K562 (cell line): ENCODE results near the gene ST3GAL5. TPM values are rescaled to one million over a fixed set of nuclear protein-coding genes. Genes with fewer than 3 reads are reported as not detected.

Experiments
- ATAC-seq: fragments of 200-7000 bp; cut with Tn5 transposase; 3 replicates; pipeline ENCODE4 v1.9.1; 2020; ENCODE audit warnings: moderate library complexity
- BruUV-seq: library from RNA; stranded (reverse); fragments of 400-500 nt; replicated peaks from 2 replicates; lab custom pipeline; 2021; lab: Mats Ljungman, UMichigan
- CTCF ChIA-PET: fragments of 300-600 bp; formaldehyde crosslinking; extraction: SDS; loops from one replicate; lab custom pipeline; 2021; ENCODE audit warnings: low intra/inter-chr PET ratio; lab: Yijun Ruan, JAX
- POLR2A ChIA-PET: fragments of 300-600, 350-650 bp; sonication (Branson Sonifier 250); formaldehyde crosslinking; extraction: SDS; loops from one replicate; lab custom pipeline; 2021; ENCODE audit warnings: antibody characterized with exemption, inconsistent platforms; lab: Yijun Ruan, JAX
- DNase-seq, 4 experiments: peaks; one replicate each; pipeline versions ENCODE4 v3.0.0 to v3.0.0-alpha.2; 2011 to 2018; ENCODE audit warnings: low spot score in 3 of 4, mixed read lengths in 3 of 4; ENCODE audit errors: extremely low read depth in 1 of 4
- FAIRE-seq: peaks from 2 replicates; lab custom pipeline; 2011; peaks lifted over from hg19 to GRCh38; lab: Jason Lieb, UNC
- H2AFZ ChIP-seq: 2 replicates; pipeline ENCODE4 v1.6.0; 2011; ENCODE audit warnings: low read depth, low read length, control low read depth, inconsistent platforms
- H3K27ac ChIP-seq: fragments of 200-600 bp; 3 replicates; pipeline ENCODE4 v1.8.0; 2011; ENCODE audit warnings: low read depth, mild to moderate bottlenecking, control low read depth, inconsistent platforms, low read length, moderate library complexity, mixed read lengths; ENCODE audit errors: extremely low read depth
- H3K27me3 ChIP-seq, 2 experiments: fragments of 300-600 bp in 1 of 2; 2 replicates in 1 of 2; 3 replicates in 1 of 2; pipeline versions ENCODE4 v1.6.0 to v1.8.0; 2011; ENCODE audit warnings: inconsistent platforms in 2 of 2, low read length in 2 of 2, mild to moderate bottlenecking in 1 of 2, mixed read lengths in 1 of 2, moderate library complexity in 1 of 2; ENCODE audit not compliant: control insufficient read depth in 2 of 2, insufficient read depth in 2 of 2
- H3K36me3 ChIP-seq: fragments of 300-600 bp; 3 replicates; pipeline ENCODE4 v1.8.0; 2011; ENCODE audit warnings: mild to moderate bottlenecking, low read length, inconsistent platforms; ENCODE audit not compliant: control insufficient read depth, insufficient read depth
- H3K4me1 ChIP-seq, 2 experiments: fragments of 200-600 bp in 1 of 2; replicated peaks in 1 of 2; 2 replicates in 1 of 2; 3 replicates in 1 of 2; pipeline versions ENCODE4 v1.5.1 to v1.8.0; 2011; ENCODE audit warnings: inconsistent platforms in 2 of 2, low read length in 2 of 2, mild to moderate bottlenecking in 1 of 2, mixed read lengths in 1 of 2, moderate library complexity in 1 of 2; ENCODE audit not compliant: control insufficient read depth in 2 of 2, insufficient read depth in 2 of 2
- H3K4me2 ChIP-seq: 2 replicates; pipeline ENCODE4 v1.6.1; 2011; ENCODE audit warnings: low read length, control low read depth, inconsistent platforms, mixed read lengths; ENCODE audit not compliant: insufficient read depth
- H3K4me3 ChIP-seq: fragments of 200-600 bp; sonication (generic), shearing (Covaris generic); 2 replicates; pipeline ENCODE4 v1.5.1; 2016; ENCODE audit warnings: control low read depth, inconsistent platforms
- H3K79me2 ChIP-seq: fragments of 200-600 bp; 3 replicates; pipeline ENCODE4 v1.8.0; 2011; ENCODE audit warnings: low read length, inconsistent platforms; ENCODE audit not compliant: control insufficient read depth, insufficient read depth
- H3K9ac ChIP-seq, 2 experiments: 2 replicates each; pipeline versions ENCODE4 v1.6.0 to v1.6.1; 2011; ENCODE audit warnings: low read depth in 2 of 2, low read length in 2 of 2, control low read depth in 1 of 2, inconsistent platforms in 1 of 2, mild to moderate bottlenecking in 1 of 2, mixed read lengths in 1 of 2; ENCODE audit not compliant: insufficient read depth in 1 of 2
- H3K9me1 ChIP-seq: one replicate; pipeline ENCODE4 v1.6.0; 2011; ENCODE audit warnings: inconsistent platforms, mild to moderate bottlenecking, low read length, moderate library complexity; ENCODE audit not compliant: control insufficient read depth, insufficient read depth
- H3K9me3 ChIP-seq: replicated peaks from 2 replicates; pipeline ENCODE4 v1.5.1; 2011; ENCODE audit warnings: low read depth, low read length, inconsistent platforms; ENCODE audit not compliant: control insufficient read depth, insufficient read depth
- H4K20me1 ChIP-seq: replicated peaks from 2 replicates; pipeline ENCODE4 v1.6.1; 2011; ENCODE audit warnings: low read length, inconsistent platforms, mixed read lengths; ENCODE audit not compliant: control insufficient read depth, insufficient read depth
- ARID3B ChIP-seq: fragments of 250-450 bp; sonication (Bioruptor Pico); IDR thresholded peaks from 2 replicates; pipeline ENCODE4 v1.4.0; 2020; ENCODE audit warnings: borderline replicate concordance
- BMI1 ChIP-seq: fragments of 150-350 bp; IDR thresholded peaks from 2 replicates; pipeline ENCODE4 v1.6.1; 2014; ENCODE audit warnings: low read length
- BRCA1 ChIP-seq, 2 experiments: fragments of 450-650 bp in 1 of 2; sonication (generic) in 1 of 2; formaldehyde crosslinking in 1 of 2; IDR thresholded peaks; 2 replicates each; pipeline versions ENCODE4 v1.5.0 to v1.6.1; 2017 to 2020; ENCODE audit warnings: mild to moderate bottlenecking in 1 of 2, missing genetic modification reagents in 1 of 2
- BRF1 ChIP-seq: IDR thresholded peaks from 3 replicates; pipeline ENCODE4 v1.6.1; 2011; ENCODE audit warnings: borderline replicate concordance, mild to moderate bottlenecking; ENCODE audit not compliant: insufficient read length; ENCODE audit errors: extremely low read depth
- CCNT2 ChIP-seq: IDR thresholded peaks from 2 replicates; pipeline ENCODE4 v1.6.1; 2011; ENCODE audit warnings: borderline replicate concordance, low read depth, mild to moderate bottlenecking, moderate library complexity, mixed read lengths, low read length; ENCODE audit not compliant: insufficient read length; ENCODE audit errors: extremely low read depth
- E4F1 ChIP-seq: fragments of 250-450 bp; sonication (Bioruptor Pico); IDR thresholded peaks from 2 replicates; pipeline ENCODE4 v1.5.0; 2021; ENCODE audit warnings: mild to moderate bottlenecking, borderline replicate concordance
- FOXM1 ChIP-seq, 2 experiments: fragments of 450-650 bp in 1 of 2; sonication (generic) in 1 of 2; formaldehyde crosslinking in 1 of 2; IDR thresholded peaks; 2 replicates each; pipeline versions ENCODE4 v1.6.1 to v1.9.0; 2017 to 2022; ENCODE audit warnings: low read depth in 2 of 2, mild to moderate bottlenecking in 2 of 2, missing genetic modification reagents in 1 of 2, moderate library complexity in 1 of 2
- GTF2A2 ChIP-seq: IDR thresholded peaks from 2 replicates; pipeline ENCODE4 v1.6.1; 2016; ENCODE audit warnings: mild to moderate bottlenecking, missing genetic modification characterization, missing compliant biosample characterization
- KDM2B ChIP-seq: fragments of 250-450 bp; sonication (Bioruptor Pico); IDR thresholded peaks from 2 replicates; pipeline ENCODE4 v1.8.0; 2021; ENCODE audit warnings: mild to moderate bottlenecking, moderate library complexity
- NFIX ChIP-seq: fragments of 250-450 bp; sonication (Bioruptor Pico); IDR thresholded peaks from 2 replicates; pipeline ENCODE4 v1.4.0; 2020; ENCODE audit warnings: low read depth, mild to moderate bottlenecking, moderate library complexity
- NFYB ChIP-seq: IDR thresholded peaks from 2 replicates; pipeline ENCODE4 v1.6.1; 2011; ENCODE audit warnings: mild to moderate bottlenecking, moderate library complexity; ENCODE audit not compliant: insufficient read length; ENCODE audit errors: extremely low read depth
- NR3C1 ChIP-seq: sonication (generic); formaldehyde crosslinking; IDR thresholded peaks from 2 replicates; pipeline ENCODE4 v1.8.1; 2022; ENCODE audit warnings: missing genetic modification reagents
- SREBF2 ChIP-seq: sonication (generic); formaldehyde crosslinking; IDR thresholded peaks from 2 replicates; pipeline ENCODE4 v1.4.0; 2020; ENCODE audit warnings: mild to moderate bottlenecking, missing genetic modification reagents
- TAF7 ChIP-seq: fragments of 450-650 bp; IDR thresholded peaks from 2 replicates; pipeline ENCODE4 v1.6.1; 2016; ENCODE audit warnings: missing genetic modification characterization, missing compliant biosample characterization
- TEAD4 ChIP-seq, 2 experiments: sonication (generic) in 1 of 2; formaldehyde crosslinking in 1 of 2; IDR thresholded peaks; 2 replicates each; pipeline versions ENCODE4 v1.6.1 to v1.8.0; 2012 to 2022; ENCODE audit warnings: borderline replicate concordance in 1 of 2, inconsistent platforms in 1 of 2, low read length in 1 of 2, mild to moderate bottlenecking in 1 of 2, missing genetic modification reagents in 1 of 2
- WGBS: fragments of 100-300 bp; shearing (Covaris generic); methylation state at CpG from one replicate; pipeline ENCODE4 v1.1.6; 2016; ENCODE audit warnings: low coverage, mixed read lengths; ENCODE audit not compliant: insufficient coverage; ENCODE audit errors: missing lambda C conversion rate; 5-methylcytosine and 5-hydroxymethylcytosine counted together
- in situ Hi-C: fragments of 300-500 bp; cut with MboI; formaldehyde crosslinking; loops from 4 replicates; pipeline ENCODE4 v1.15.0; 2018; ENCODE audit warnings: inconsistent platforms, mixed read lengths
- intact Hi-C: fragments of 100-400 bp; cut with micrococcal nuclease; formaldehyde crosslinking; loops from 2 replicates; pipeline ENCODE4 v1.14.2; 2022
- polyA plus RNA-seq, 8 experiments: library from polyadenylated mRNA; depleted of rRNA in 4 of 8; stranded (reverse) in 5 of 8; unstranded in 3 of 8; fragments of >200 nt; fragmentation: Nextera tagmentation in 2 of 8; fragmentation: Illumina TruSeq in 1 of 8; extraction: Ambion mirVana in 2 of 8; extraction: Trizol in 1 of 8; gene quantifications; 2 replicates each; pipeline versions ENCODE4 v1.2.1 to v1.2.3, GENCODE V29; 2011 to 2014; ENCODE audit warnings: inconsistent platforms in 1 of 8, missing spikeins in 1 of 8
- total RNA-seq, 7 experiments: library from RNA; depleted of rRNA in 6 of 7; stranded (reverse); fragments of >200 nt in 6 of 7; fragmentation: Illumina TruSeq in 2 of 7; extraction: Trizol in 2 of 7; gene quantifications; 2 replicates each; pipeline versions ENCODE4 v1.2.1 to v1.2.3, GENCODE V29; 2011 to 2021; ENCODE audit warnings: low replicate concordance in 1 of 7
- TF ChIP-seq, protein P1 (sequence below): fragments of 250-450 bp; sonication (Bioruptor Pico); IDR thresholded peaks from 2 replicates; pipeline ENCODE4 v1.4.0; 2020; ENCODE audit warnings: mild to moderate bottlenecking, moderate library complexity, borderline replicate concordance

The ST3GAL5 gene
- total and polyA plus RNA-seq, 9 of the 15 experiments (the other 6 are each of a cell fraction or from before 2014, with no cell fraction given) = 1.6 to 10.0 (median 4.2) TPM

GRCh38 chr2:85854897-85855296, 33.9 kb downstream of the ST3GAL5 start:
- no peak overlapping the region for H2AFZ ChIP-seq
- no peaks in the 10 kb centered on the region for H3K27me3 ChIP-seq
- H3K27ac ChIP-seq = no peak overlapping the region
- ATAC-seq (no peak), DNase-seq (no peak), FAIRE-seq (no peak)
- no peaks in the 10 kb centered on the region for H3K79me2 ChIP-seq
- in situ Hi-C loops (no loop called here), intact Hi-C loops (no loop called here)
- peaks cover 0 to 5% of the 10 kb centered on the region in 2 experiments; a peak in 1 of 5 replicates for H3K4me1 ChIP-seq
- no peak overlapping the region for H3K4me3 ChIP-seq
- H3K9me3 ChIP-seq = no peaks in the 10 kb centered on the region
- H3K9me1 ChIP-seq = no peaks in the 10 kb centered on the region
- H4K20me1 ChIP-seq = no peaks in the 10 kb centered on the region
- no TSS peak for BruUV-seq
- POLR2A ChIA-PET = no interaction called here
- H3K4me2 ChIP-seq = no peak overlapping the region
- no peak overlapping the region for H3K9ac ChIP-seq
- CTCF ChIA-PET = no interaction called here
- WGBS = 36% methylated on average over 4 of the region's 4 CpGs
- H3K36me3 ChIP-seq = no peaks in the 10 kb centered on the region
- TF ChIP-seq TAF7 (tag) (no peak), NFIX (CRISPR knock-in tag) (no peak), FOXM1 (IDR thresholded peaks at IDR 0.05; ENCODE audit: low read depth) (no peak), FOXM1 (CRISPR knock-in tag; IDR thresholded peaks at IDR 0.05; ENCODE audit: low read depth) (no peak), SREBF2 (no peak), KDM2B (CRISPR knock-in tag) (no peak), NFYB (no peak), GTF2A2 (no peak), ARID3B (CRISPR knock-in tag) (no peak), BRF1 (no peak), BMI1 (no peak), E4F1 (CRISPR knock-in tag) (no peak), BRCA1 (IDR thresholded peaks at IDR 0.05) (no peak), BRCA1 (CRISPR knock-in tag; IDR thresholded peaks at IDR 0.05) (no peak), TEAD4 (IDR thresholded peaks at IDR 0.05; ENCODE audit: low read length) (no peak), TEAD4 (CRISPR knock-in tag; IDR thresholded peaks at IDR 0.05; ENCODE audit: borderline replicate concordance) (no peak), CCNT2 (no peak), NR3C1 (no peak)
- TF ChIP-seq, protein P1, sequence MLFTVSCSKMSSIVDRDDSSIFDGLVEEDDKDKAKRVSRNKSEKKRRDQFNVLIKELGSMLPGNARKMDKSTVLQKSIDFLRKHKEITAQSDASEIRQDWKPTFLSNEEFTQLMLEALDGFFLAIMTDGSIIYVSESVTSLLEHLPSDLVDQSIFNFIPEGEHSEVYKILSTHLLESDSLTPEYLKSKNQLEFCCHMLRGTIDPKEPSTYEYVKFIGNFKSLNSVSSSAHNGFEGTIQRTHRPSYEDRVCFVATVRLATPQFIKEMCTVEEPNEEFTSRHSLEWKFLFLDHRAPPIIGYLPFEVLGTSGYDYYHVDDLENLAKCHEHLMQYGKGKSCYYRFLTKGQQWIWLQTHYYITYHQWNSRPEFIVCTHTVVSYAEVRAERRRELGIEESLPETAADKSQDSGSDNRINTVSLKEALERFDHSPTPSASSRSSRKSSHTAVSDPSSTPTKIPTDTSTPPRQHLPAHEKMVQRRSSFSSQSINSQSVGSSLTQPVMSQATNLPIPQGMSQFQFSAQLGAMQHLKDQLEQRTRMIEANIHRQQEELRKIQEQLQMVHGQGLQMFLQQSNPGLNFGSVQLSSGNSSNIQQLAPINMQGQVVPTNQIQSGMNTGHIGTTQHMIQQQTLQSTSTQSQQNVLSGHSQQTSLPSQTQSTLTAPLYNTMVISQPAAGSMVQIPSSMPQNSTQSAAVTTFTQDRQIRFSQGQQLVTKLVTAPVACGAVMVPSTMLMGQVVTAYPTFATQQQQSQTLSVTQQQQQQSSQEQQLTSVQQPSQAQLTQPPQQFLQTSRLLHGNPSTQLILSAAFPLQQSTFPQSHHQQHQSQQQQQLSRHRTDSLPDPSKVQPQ = no peak
